HepG2 (cell line): ENCODE data around the gene QRICH2. TPM values are rescaled to one million over a fixed set of nuclear protein-coding genes. Genes with fewer than 3 reads are reported as not detected.

Experiments
- BRD4 ChIP-seq: sonication (generic); formaldehyde crosslinking; IDR thresholded peaks from 2 replicates; pipeline ENCODE4 v1.4.0; 2020; ENCODE audit warnings: missing genetic modification reagents
- CBX5 ChIP-seq: sonication (generic); formaldehyde crosslinking; IDR thresholded peaks from 2 replicates; pipeline ENCODE4 v1.4.0; 2020; ENCODE audit warnings: missing genetic modification reagents, borderline replicate concordance
- DR1 ChIP-seq: sonication (generic); formaldehyde crosslinking; IDR thresholded peaks from 2 replicates; pipeline ENCODE4 v1.8.0; 2021; ENCODE audit warnings: mild to moderate bottlenecking, missing genetic modification reagents, inconsistent platforms
- EHMT2 ChIP-seq: fragments of 200-600 bp; sonication (generic); IDR thresholded peaks from 2 replicates; pipeline ENCODE4 v1.7.0; 2017; ENCODE audit warnings: antibody characterized with exemption, low read depth, low read length, borderline replicate concordance
- HHEX ChIP-seq: IDR thresholded peaks from 2 replicates; pipeline ENCODE4 v1.6.1; 2016; ENCODE audit warnings: control low read depth
- HNRNPH1 ChIP-seq: fragments of 200-400 bp; formaldehyde crosslinking; optimal IDR thresholded peaks from 2 replicates; pipeline ENCODE3; 2017; ENCODE audit warnings: mild to moderate bottlenecking, low read depth, low read length
- JARID2 ChIP-seq: sonication (generic); formaldehyde crosslinking; IDR thresholded peaks from 2 replicates; pipeline ENCODE4 v1.8.1; 2023; ENCODE audit warnings: missing genetic modification reagents, inconsistent platforms; ENCODE audit not compliant: insufficient replicate concordance
- NFKBIZ ChIP-seq: IDR thresholded peaks from 2 replicates; pipeline ENCODE4 v1.6.1; 2018; ENCODE audit warnings: missing genetic modification reagents, missing compliant biosample characterization
- NONO ChIP-seq, 2 experiments: fragments of 450-650 bp in 1 of 2; sonication (generic) in 1 of 2; formaldehyde crosslinking in 1 of 2; IDR thresholded peaks in 1 of 2; conservative IDR thresholded peaks in 1 of 2; 2 replicates each; pipeline versions ENCODE4 v1.6.1 to v1.8.0; 2017 to 2022; ENCODE audit warnings: mild to moderate bottlenecking in 1 of 2, missing genetic modification reagents in 1 of 2, moderate library complexity in 1 of 2
- RCOR2 ChIP-seq: IDR thresholded peaks from 2 replicates; pipeline ENCODE4 v1.6.1; 2016; ENCODE audit warnings: missing biosample characterization, missing genetic modification reagents
- SMYD3 ChIP-seq: sonication (generic); formaldehyde crosslinking; IDR thresholded peaks from 2 replicates; pipeline ENCODE4 v1.8.1; 2023; ENCODE audit warnings: mild to moderate bottlenecking, missing genetic modification reagents
- SRF ChIP-seq: IDR thresholded peaks from 2 replicates; pipeline ENCODE4 v1.6.1; 2011; ENCODE audit warnings: mild to moderate bottlenecking, low read depth, low read length, moderate library complexity
- TOPORS ChIP-seq: sonication (generic); formaldehyde crosslinking; IDR thresholded peaks from 2 replicates; pipeline ENCODE4 v1.8.0; 2023; ENCODE audit warnings: mild to moderate bottlenecking, missing genetic modification reagents
- ZFP90 ChIP-seq: sonication (generic); formaldehyde crosslinking; IDR thresholded peaks from 2 replicates; pipeline ENCODE4 v1.8.0; 2022; ENCODE audit warnings: missing genetic modification reagents, mild to moderate bottlenecking, inconsistent platforms, borderline replicate concordance
- ZMAT3 ChIP-seq: sonication (generic); formaldehyde crosslinking; conservative IDR thresholded peaks from 2 replicates; pipeline ENCODE4 v1.7.0; 2021; ENCODE audit warnings: missing genetic modification reagents
- ZNF224 ChIP-seq: sonication (generic); formaldehyde crosslinking; IDR thresholded peaks from 2 replicates; pipeline ENCODE4 v1.5.0; 2020; ENCODE audit warnings: mild to moderate bottlenecking, missing genetic modification reagents
- ZNF839 ChIP-seq: sonication (generic); formaldehyde crosslinking; IDR thresholded peaks from 2 replicates; pipeline ENCODE4 v1.4.0; 2020; ENCODE audit warnings: missing genetic modification reagents, mild to moderate bottlenecking, borderline replicate concordance
- polyA plus RNA-seq, 8 experiments: library from polyadenylated mRNA; depleted of rRNA in 3 of 8; stranded (reverse) in 7 of 8; unstranded in 1 of 8; fragments of >200 nt; fragmentation: Illumina TruSeq in 4 of 8; extraction: Trizol in 4 of 8; gene quantifications; 2 replicates each; pipeline versions ENCODE4 v1.2.1 to v1.2.3, GENCODE V29; 2011 to 2016; ENCODE audit warnings: low read depth in 4 of 8, missing spikeins in 1 of 8, mixed read lengths in 1 of 8; ENCODE audit not compliant: insufficient read depth in 1 of 8
- total RNA-seq, 5 experiments: library from RNA; depleted of rRNA; stranded (reverse); fragments of >200 nt; fragmentation: Illumina TruSeq; extraction: Trizol; gene quantifications; 2 replicates each; pipeline ENCODE4 v1.2.3, GENCODE V29; 2016; ENCODE audit warnings: low read depth in 1 of 5
- TF ChIP-seq, protein P1 (sequence below): conservative IDR thresholded peaks from 2 replicates; pipeline ENCODE4 v1.6.1; 2018; ENCODE audit warnings: missing genetic modification reagents
- TF ChIP-seq, protein P2 (sequence below): IDR thresholded peaks from 2 replicates; pipeline ENCODE4 v1.6.1; 2016; ENCODE audit warnings: missing compliant biosample characterization, missing genetic modification reagents, borderline replicate concordance
- TF ChIP-seq, protein P3 (sequence below): sonication (generic); formaldehyde crosslinking; IDR thresholded peaks from 2 replicates; pipeline ENCODE4 v1.5.0; 2020; ENCODE audit warnings: mild to moderate bottlenecking, missing genetic modification reagents
- TF ChIP-seq, protein P4 (sequence below): sonication (generic); formaldehyde crosslinking; IDR thresholded peaks from 2 replicates; pipeline ENCODE4 v1.9.0; 2021; ENCODE audit warnings: missing genetic modification reagents, borderline replicate concordance
- TF ChIP-seq, protein P5 (sequence below): sonication (generic); formaldehyde crosslinking; IDR thresholded peaks from 2 replicates; pipeline ENCODE4 v1.8.0; 2022; ENCODE audit warnings: mild to moderate bottlenecking, missing genetic modification reagents, moderate library complexity

Gene QRICH2
- total and polyA plus RNA-seq, 2 of the 13 experiments (the other 11 are each of a cell fraction or from before 2014, with no cell fraction given) = 3.7 to 5.7 TPM

DNA sequence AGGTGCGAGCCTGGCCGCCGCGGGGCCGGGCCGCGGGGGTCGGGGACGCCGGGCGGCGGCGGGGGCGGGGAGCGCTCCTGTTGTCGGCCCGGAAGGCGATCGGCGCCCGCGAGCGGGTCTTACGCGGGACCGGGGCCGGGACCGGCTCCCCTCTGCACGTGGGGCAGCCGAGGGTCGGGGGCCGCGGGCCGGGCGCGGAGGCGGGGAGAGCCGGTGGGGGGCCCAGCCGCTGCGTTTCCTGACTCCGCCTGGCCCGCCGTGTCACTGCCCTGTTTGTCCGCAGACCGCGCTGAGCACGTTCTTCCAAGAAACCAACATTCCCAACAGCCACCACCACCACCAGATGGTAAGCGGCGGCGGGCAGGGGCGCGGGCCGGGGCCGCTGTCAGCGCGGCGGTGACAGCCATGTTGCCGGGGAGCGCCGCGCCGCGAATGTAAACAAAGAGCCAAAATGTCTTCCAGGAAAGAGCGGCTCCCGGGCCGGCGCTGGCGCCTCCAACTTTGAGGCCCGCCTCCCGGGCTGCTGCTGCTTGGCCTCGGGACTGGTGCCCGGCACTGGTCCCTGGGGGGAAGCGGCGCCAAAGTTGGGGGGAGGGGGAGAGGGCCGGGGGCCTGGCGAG is 42.3 kb downstream of the QRICH2 start (continued):
- TF ChIP-seq TOPORS (CRISPR knock-in tag) = no peak
- TF ChIP-seq, protein P1, sequence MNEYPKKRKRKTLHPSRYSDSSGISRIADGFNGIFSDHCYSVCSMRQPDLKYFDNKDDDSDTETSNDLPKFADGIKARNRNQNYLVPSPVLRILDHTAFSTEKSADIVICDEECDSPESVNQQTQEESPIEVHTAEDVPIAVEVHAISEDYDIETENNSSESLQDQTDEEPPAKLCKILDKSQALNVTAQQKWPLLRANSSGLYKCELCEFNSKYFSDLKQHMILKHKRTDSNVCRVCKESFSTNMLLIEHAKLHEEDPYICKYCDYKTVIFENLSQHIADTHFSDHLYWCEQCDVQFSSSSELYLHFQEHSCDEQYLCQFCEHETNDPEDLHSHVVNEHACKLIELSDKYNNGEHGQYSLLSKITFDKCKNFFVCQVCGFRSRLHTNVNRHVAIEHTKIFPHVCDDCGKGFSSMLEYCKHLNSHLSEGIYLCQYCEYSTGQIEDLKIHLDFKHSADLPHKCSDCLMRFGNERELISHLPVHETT (CRISPR knock-in tag) = no peak
- no peak for TF ChIP-seq CBX5 (CRISPR knock-in tag)
- TF ChIP-seq, protein P2, sequence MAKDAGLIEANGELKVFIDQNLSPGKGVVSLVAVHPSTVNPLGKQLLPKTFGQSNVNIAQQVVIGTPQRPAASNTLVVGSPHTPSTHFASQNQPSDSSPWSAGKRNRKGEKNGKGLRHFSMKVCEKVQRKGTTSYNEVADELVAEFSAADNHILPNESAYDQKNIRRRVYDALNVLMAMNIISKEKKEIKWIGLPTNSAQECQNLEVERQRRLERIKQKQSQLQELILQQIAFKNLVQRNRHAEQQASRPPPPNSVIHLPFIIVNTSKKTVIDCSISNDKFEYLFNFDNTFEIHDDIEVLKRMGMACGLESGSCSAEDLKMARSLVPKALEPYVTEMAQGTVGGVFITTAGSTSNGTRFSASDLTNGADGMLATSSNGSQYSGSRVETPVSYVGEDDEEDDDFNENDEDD (CRISPR knock-in tag) = no peak
- no peak for TF ChIP-seq ZNF839 (CRISPR knock-in tag)
- TF ChIP-seq ZNF224 (CRISPR knock-in tag) = no peak
- no peak for TF ChIP-seq DR1 (CRISPR knock-in tag)
- TF ChIP-seq RCOR2 (CRISPR knock-in tag) = no peak
- TF ChIP-seq SRF = no peak
- no peak for TF ChIP-seq HHEX
- TF ChIP-seq EHMT2 = no peak
- TF ChIP-seq ZFP90 (CRISPR knock-in tag) = no peak
- no peak for TF ChIP-seq BRD4
- TF ChIP-seq HNRNPH1 = no peak
- TF ChIP-seq NONO (IDR thresholded peaks at IDR 0.05) = no peak
- TF ChIP-seq NONO (CRISPR knock-in tag; conservative IDR thresholded peaks at IDR 0.05) = no peak
- TF ChIP-seq, protein P3, sequence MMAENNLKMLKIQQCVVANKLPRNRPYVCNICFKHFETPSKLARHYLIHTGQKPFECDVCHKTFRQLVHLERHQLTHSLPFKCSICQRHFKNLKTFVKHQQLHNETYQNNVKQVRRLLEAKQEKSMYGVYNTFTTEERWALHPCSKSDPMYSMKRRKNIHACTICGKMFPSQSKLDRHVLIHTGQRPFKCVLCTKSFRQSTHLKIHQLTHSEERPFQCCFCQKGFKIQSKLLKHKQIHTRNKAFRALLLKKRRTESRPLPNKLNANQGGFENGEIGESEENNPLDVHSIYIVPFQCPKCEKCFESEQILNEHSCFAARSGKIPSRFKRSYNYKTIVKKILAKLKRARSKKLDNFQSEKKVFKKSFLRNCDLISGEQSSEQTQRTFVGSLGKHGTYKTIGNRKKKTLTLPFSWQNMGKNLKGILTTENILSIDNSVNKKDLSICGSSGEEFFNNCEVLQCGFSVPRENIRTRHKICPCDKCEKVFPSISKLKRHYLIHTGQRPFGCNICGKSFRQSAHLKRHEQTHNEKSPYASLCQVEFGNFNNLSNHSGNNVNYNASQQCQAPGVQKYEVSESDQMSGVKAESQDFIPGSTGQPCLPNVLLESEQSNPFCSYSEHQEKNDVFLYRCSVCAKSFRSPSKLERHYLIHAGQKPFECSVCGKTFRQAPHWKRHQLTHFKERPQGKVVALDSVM (CRISPR knock-in tag) = no peak
- no peak; the same call in 1 of the 2 replicates for TF ChIP-seq ZMAT3 (CRISPR knock-in tag)
- TF ChIP-seq SMYD3 (CRISPR knock-in tag) = no peak
- no peak for TF ChIP-seq NFKBIZ (CRISPR knock-in tag)
- TF ChIP-seq, protein P4, sequence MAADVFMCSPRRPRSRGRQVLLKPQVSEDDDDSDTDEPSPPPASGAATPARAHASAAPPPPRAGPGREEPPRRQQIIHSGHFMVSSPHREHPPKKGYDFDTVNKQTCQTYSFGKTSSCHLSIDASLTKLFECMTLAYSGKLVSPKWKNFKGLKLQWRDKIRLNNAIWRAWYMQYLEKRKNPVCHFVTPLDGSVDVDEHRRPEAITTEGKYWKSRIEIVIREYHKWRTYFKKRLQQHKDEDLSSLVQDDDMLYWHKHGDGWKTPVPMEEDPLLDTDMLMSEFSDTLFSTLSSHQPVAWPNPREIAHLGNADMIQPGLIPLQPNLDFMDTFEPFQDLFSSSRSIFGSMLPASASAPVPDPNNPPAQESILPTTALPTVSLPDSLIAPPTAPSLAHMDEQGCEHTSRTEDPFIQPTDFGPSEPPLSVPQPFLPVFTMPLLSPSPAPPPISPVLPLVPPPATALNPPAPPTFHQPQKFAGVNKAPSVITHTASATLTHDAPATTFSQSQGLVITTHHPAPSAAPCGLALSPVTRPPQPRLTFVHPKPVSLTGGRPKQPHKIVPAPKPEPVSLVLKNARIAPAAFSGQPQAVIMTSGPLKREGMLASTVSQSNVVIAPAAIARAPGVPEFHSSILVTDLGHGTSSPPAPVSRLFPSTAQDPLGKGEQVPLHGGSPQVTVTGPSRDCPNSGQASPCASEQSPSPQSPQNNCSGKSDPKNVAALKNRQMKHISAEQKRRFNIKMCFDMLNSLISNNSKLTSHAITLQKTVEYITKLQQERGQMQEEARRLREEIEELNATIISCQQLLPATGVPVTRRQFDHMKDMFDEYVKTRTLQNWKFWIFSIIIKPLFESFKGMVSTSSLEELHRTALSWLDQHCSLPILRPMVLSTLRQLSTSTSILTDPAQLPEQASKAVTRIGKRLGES (CRISPR knock-in tag) = no peak
- no peak for TF ChIP-seq JARID2
- TF ChIP-seq, protein P5, sequence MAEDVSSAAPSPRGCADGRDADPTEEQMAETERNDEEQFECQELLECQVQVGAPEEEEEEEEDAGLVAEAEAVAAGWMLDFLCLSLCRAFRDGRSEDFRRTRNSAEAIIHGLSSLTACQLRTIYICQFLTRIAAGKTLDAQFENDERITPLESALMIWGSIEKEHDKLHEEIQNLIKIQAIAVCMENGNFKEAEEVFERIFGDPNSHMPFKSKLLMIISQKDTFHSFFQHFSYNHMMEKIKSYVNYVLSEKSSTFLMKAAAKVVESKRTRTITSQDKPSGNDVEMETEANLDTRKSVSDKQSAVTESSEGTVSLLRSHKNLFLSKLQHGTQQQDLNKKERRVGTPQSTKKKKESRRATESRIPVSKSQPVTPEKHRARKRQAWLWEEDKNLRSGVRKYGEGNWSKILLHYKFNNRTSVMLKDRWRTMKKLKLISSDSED (CRISPR knock-in tag) = no peak
